HG02623 (cell line): ENCODE results near the gene MTHFD1L.
"Not testable (repeated sequence)": the region's sequence is repeated elsewhere in the genome, so short reads cannot be mapped to it uniquely, and the experiment has no call there.

Source experiments
- ATAC-seq: cut with Tn5 transposase; IDR thresholded peaks from one replicate; pipeline ENCODE4 v1.9.1; 2021; ENCODE audit warnings: moderate library complexity; ENCODE audit not compliant: unreplicated experiment

Gene MTHFD1L

GRCh38 chr6:151063842-151064647 is 198.5 kb downstream of the MTHFD1L start:
- no peak for ATAC-seq

- no peak for ATAC-seq
Measured at GRCh38 chr6:151065027-151065815, 199.7 kb downstream of the MTHFD1L start.

GRCh38 chr6:151067684-151068596 is 202.4 kb downstream of the MTHFD1L start:
- ATAC-seq, result no peak

- no peak for ATAC-seq
Measured at GRCh38 chr6:151068761-151069312, 203.3 kb downstream of the MTHFD1L start.

GRCh38 chr6:151069641-151070040 is 204.1 kb downstream of the MTHFD1L start:
- no peak for ATAC-seq

- no peak for ATAC-seq
Measured at GRCh38 chr6:151070631-151071051, 205.1 kb downstream of the MTHFD1L start.

- no peak for ATAC-seq
Measured at GRCh38 chr6:151071295-151071694, 205.8 kb downstream of the MTHFD1L start.

GRCh38 chr6:151073146-151073545 is 207.6 kb downstream of the MTHFD1L start:
- ATAC-seq, result no peak

GRCh38 chr6:151073701-151074100 is 208.2 kb downstream of the MTHFD1L start:
- no peak for ATAC-seq

GRCh38 chr6:151075005-151075404 is 209.5 kb downstream of the MTHFD1L start:
- no peak for ATAC-seq

- ATAC-seq, result no peak
Measured at GRCh38 chr6:151075527-151075926, 210.0 kb downstream of the MTHFD1L start.

GRCh38 chr6:151075930-151076555 is 210.5 kb downstream of the MTHFD1L start:
- ATAC-seq, result no peak

GRCh38 chr6:151078655-151079054 is 213.2 kb downstream of the MTHFD1L start:
- no peak for ATAC-seq

- no peak for ATAC-seq
Measured at GRCh38 chr6:151081656-151082055, 216.2 kb downstream of the MTHFD1L start.

GRCh38 chr6:151082079-151082478 is 216.6 kb downstream of the MTHFD1L start:
- ATAC-seq, result no peak

- ATAC-seq, result no peak
Measured at GRCh38 chr6:151084275-151084674, 218.8 kb downstream of the MTHFD1L start.

- not testable (repeated sequence) for ATAC-seq
Measured at GRCh38 chr6:151087055-151087454, 221.6 kb downstream of the MTHFD1L start.

- ATAC-seq, result no peak
Measured at GRCh38 chr6:151087861-151088598, 222.5 kb downstream of the MTHFD1L start.

- no peak for ATAC-seq
Measured at GRCh38 chr6:151088599-151088935, 223.1 kb downstream of the MTHFD1L start.

GRCh38 chr6:151088963-151089362 is 223.5 kb downstream of the MTHFD1L start:
- no peak for ATAC-seq
